Measurements from ENCODE around the gene MCM9.

- no peak for TF ChIP-seq CTCF (IDR thresholded peaks at IDR 0.05)
- TF ChIP-seq POLR2A (IDR thresholded peaks at IDR 0.05) = no peak
Observed at GRCh38 chr6:118876814-118877213, 58.1 kb downstream of the MCM9 start.

All from adrenal gland (tissue), 5 donors.